Measurements from ENCODE around the gene SESN1.

The SESN1 gene

DNA sequence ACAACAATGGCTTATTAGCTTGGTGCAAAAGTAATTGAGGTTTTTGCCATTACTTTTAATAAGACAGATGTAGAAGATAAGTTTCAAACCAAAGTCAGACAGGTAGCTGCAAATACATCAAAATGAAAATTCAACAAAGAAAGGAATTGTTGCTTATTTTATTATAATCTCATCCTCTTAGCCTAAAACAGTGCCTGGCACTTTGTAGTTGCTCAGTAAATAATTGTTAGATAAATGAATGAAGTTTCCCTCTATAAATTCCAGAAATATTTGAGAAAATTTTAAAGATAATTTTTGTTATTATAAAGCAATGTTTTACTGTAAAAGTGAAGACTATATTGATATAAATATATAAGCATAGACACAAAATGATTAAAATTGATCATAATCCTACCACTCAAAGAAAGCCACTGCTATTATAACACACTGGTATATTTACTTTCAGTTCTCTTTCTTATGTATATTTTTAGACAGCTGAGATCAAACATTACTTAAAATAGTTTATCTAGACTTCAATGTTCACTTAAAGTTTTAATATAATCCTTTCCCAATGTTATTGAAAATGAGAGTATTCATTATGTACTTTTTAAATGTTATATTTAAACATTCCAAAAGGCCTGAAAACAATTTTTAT, 42.5 kb downstream of the SESN1 start:
- no peak for DNase-seq (ENCODE audit: low read depth)
- TF ChIP-seq, protein P1, sequence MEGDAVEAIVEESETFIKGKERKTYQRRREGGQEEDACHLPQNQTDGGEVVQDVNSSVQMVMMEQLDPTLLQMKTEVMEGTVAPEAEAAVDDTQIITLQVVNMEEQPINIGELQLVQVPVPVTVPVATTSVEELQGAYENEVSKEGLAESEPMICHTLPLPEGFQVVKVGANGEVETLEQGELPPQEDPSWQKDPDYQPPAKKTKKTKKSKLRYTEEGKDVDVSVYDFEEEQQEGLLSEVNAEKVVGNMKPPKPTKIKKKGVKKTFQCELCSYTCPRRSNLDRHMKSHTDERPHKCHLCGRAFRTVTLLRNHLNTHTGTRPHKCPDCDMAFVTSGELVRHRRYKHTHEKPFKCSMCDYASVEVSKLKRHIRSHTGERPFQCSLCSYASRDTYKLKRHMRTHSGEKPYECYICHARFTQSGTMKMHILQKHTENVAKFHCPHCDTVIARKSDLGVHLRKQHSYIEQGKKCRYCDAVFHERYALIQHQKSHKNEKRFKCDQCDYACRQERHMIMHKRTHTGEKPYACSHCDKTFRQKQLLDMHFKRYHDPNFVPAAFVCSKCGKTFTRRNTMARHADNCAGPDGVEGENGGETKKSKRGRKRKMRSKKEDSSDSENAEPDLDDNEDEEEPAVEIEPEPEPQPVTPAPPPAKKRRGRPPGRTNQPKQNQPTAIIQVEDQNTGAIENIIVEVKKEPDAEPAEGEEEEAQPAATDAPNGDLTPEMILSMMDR (conservative IDR thresholded peaks at IDR 0.05; ENCODE audit: low read depth, low read length): no peak
- H3K4me3 ChIP-seq (ENCODE audit: low read length): no peak overlapping the region

DNA sequence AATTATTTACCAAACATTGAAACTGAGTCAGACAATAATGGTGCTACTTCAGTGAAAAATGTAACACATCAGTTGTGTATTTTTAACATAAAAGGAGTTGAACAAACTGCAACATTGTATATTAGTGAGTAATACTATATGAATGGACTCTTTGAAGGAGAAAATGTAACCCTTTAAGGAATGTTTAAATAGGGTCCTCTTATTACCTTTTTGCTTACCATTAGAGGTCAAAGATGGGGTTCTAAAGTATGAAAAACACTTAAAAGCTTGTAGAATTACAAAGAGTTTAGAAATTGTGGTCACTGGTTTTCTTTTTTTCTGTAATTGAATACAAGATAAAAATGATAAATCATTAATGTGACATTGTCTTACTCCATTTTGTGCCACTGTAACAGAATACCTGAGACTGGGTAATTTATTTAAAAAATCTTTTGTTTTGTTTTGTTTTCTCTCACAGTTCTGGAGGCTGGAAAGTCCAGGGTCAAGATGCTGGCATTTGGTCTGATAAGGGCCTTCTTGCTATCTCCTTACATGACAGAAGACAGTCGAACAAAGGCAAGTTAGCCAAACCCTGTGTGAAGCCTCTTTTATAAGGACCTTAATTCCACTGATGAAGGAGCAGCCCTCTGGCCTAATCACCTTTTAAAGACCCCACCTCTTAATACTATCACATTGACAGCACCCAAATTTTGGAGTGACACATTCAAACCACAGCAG, 43.2 kb downstream of the SESN1 start:
- DNase-seq (ENCODE audit: low read depth): no peak
- TF ChIP-seq, protein P1 (conservative IDR thresholded peaks at IDR 0.05; ENCODE audit: low read depth, low read length): no peak
- no peak overlapping the region for H3K4me3 ChIP-seq (ENCODE audit: low read length)

DNA sequence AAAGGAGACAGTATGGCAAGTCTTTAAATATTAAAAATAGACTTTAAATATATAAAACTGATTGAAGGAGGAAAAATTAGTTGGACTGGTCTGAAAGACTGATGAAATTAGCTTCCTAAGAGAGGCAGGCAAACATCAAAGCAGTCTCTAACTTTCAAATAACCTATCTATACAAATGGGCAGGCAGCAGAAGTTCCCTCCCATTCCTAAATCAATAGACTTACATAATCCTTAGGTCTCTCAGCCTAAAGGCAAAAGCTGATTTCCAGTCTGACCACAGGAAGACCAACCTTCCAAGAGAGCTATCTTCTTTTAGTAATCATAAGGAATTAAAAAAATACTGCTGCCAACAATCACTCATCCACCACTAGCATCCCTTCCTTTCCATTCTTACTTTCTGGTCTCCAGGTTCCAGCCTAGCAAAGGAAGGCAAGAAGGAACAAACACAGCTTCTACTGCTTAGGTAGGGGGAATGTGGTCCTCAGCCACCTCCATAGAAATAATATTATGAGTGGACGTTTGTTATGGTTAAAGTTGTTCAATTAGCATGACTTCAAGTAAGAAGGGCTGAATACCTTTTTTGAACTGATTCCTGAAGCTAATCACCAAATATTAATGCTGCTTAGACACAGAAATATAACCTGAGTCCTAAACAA, 44.1 kb downstream of the SESN1 start:
- H3K4me3 ChIP-seq (ENCODE audit: low read length): no peak overlapping the region
- no peak for DNase-seq (ENCODE audit: low read depth)
- TF ChIP-seq, protein P1 (conservative IDR thresholded peaks at IDR 0.05; ENCODE audit: low read depth, low read length): no peak

DNA sequence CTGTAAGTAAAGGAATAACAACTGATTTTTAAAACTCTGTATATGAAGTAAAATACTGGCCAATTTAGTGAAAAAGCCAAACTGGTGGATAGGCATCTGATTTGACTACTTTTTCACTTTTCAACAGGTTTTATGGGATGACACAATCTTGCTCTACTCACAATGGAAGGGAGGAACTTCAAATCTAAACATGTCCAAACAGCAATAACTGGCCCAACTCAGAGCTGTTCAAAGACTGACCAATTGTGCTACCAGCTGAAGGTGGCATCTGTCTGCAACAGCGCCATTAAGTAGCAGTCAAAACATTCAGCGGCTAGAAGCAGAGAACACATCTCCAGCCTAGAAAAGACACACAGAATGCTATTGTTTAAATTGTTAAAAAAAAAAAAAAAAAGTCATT, 44.6 kb downstream of the SESN1 start:
- H3K4me3 ChIP-seq (ENCODE audit: low read length): no peak overlapping the region
- no peak for DNase-seq (ENCODE audit: low read depth)
- TF ChIP-seq, protein P1 (conservative IDR thresholded peaks at IDR 0.05; ENCODE audit: low read depth, low read length): no peak

DNA sequence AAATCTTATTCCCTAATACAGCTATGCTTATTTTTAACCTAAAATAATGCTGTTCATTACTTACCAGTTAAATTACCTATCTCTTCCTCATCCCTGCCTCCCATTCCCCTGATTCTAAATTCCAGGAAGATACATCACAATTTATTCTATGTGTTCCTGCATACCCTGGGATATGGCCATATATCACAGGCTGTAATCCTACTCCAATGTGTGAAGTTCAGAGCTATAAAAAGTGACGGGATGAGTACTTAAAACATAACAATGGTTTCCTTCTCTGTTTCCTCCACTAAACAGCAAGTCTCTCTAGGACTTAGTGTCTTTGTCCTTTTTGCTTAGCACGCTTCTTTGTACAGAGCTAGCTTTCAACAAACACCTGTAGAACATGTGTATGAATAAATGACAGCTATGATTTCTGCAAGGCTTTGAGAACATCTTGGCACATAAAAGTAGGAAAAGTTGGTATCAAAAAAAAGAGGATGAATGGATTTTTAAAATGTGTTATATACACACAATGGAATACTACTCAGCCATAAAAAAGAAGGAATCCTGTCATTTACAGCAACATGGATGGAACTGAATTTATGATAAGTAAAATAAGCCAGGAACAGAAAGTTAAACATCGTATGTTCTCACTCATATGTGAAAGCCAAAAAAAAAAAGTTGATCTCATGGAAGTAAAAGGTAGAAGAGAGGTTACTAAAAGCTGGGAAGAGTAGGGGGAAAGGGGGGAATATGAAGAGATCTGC, 45.8 kb downstream of the SESN1 start:
- H3K4me3 ChIP-seq (ENCODE audit: low read length): no peak overlapping the region
- TF ChIP-seq, protein P1 (conservative IDR thresholded peaks at IDR 0.05; ENCODE audit: low read depth, low read length): no peak
- no peak for DNase-seq (ENCODE audit: low read depth)

DNA sequence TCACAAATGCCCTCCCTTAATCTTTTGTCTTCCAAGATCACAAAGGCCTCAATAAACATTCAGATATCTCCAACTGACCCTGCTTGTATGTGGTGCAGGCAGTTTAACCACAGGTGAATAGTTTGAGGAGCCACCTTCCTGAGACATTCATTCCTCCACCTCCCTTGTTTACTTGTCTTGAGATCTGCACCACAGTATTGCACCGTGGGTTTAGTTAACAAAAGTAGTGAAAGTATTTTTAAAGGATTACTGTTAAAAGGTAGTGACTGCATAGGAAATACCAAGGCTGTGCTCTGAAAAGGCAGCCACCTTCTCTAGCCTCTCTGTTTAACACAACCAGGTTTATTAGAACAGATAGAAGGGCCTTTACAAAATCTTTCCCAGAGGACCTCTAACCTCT, 46.5 kb downstream of the SESN1 start:
- no peak overlapping the region for H3K4me3 ChIP-seq (ENCODE audit: low read length)
- no peak for DNase-seq (ENCODE audit: low read depth)
- TF ChIP-seq, protein P1 (conservative IDR thresholded peaks at IDR 0.05; ENCODE audit: low read depth, low read length): no peak
